GM18909 (cell line): ENCODE measurements around the gene NHERF2.

Source experiments
- ATAC-seq: cut with Tn5 transposase; IDR thresholded peaks from one replicate; pipeline ENCODE4 v1.9.1; 2021; ENCODE audit warnings: mild to moderate bottlenecking; ENCODE audit not compliant: unreplicated experiment, poor library complexity

NHERF2 gene

DNA sequence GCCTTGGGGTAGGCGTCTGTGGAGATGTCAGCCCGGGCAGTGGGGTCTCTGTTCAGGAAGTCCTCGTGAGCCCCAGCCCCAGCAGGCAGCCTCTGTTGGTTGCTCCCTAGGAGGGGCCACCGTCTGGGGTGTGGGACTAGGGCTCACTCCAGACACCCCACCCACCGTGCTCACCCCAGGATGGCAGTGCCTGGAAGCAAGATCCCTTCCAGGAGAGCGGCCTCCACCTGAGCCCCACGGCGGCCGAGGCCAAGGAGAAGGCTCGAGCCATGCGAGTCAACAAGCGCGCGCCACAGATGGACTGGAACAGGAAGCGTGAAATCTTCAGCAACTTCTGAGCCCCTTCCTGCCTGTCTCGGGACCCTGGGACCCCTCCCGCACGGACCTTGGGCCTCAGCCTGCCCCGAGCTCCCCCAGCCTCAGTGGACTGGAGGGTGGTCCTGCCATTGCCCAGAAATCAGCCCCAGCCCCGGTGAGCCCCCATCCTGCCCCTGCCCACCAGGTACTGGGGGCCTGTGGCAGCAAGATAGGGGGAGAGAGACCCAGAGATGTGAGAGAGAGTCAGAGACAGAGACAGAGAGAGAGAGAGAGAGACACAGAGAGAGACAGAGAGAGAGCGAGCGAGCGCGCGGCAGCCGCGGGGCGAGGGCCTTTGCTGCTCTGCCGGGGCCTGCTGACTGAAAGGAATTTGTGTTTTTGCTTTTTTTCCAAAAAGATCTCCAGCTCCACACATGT, 11.1 kb downstream of the NHERF2 start:
- ATAC-seq = no peak

DNA sequence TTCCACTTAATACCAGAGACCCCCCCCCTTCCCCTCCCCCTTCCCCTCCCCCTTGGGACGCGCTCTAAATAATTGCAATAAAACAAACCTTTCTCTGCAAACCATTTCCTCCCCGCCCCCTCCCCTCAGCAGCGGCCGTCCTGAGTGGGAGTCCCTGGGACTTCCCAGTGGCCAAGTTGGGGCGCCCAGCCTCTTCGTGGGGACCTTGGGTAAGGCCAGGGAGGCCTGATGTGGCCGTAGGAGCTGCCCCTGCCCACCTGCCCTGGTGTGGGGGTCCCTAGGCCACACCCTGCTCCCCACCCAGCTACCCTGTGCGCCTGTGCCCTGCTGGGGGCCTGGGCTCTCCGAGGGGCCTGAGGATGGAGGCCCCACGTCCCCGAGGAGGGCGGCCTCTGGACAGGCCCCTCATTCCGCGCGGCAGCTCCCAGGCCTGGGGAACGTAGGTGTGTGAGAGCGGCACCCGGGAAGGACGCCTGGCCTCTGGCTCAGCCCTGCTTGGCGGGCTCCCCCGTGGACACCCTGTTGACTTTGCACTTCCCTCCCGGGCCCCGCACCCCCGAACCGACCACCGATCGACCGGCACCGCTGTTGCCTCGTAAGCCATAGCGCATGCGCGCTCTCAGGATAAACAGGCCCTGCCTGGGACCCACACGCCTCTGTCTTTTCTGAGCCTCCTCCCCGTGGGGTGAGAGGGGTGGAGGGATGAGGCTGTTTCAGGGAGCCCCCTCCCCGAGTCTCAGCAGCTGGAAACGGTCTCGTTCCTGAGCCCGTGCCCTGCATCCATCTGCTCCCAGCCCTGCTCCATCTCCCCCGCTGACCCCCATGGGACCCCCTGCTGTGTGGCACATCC, 11.9 kb downstream of the NHERF2 start:
- ATAC-seq = no peak

GRCh38 chr16:2039274-2040031, 12.8 kb downstream of the NHERF2 start:
- no peak for ATAC-seq

- no peak for ATAC-seq
Observed at GRCh38 chr16:2040041-2040786, 13.5 kb downstream of the NHERF2 start.

DNA sequence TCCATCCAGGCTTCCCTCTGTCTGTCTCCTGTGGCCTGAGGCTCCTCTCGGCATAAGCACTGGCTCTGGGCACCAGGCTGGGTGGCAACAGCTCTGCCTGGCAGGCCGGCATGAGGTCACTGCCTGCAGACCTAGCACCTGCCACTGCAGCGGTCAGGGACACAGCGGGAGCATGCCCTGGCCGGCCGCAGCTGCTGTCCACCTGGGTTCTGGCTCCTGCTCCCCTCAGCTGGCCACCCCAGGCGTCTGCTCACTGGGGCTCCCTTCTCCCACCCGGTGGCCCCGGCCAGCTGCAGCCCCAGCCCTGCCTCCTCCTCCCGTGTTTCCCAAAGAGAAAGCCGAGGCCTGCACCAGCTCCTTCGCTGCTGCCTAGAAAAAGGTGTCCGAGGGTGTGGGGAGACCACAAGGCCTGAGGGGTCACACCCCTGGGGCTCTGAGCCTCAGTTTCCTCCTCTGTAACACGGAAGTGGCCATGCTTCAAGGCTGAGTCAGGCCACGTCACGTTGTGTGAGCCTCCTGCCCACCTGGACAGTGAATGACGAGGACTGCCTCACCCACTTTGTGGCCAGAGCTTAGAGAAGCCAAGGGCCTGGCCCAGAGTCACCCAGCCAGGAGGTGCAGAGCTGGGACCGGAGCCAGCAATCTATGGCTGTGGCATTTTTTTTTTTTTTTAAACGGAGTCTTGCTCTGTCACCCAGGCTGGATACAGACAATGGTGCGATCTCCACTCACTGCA, 14.3 kb downstream of the NHERF2 start:
- no peak for ATAC-seq

GRCh38 chr16:2042171-2042985, 15.7 kb downstream of the NHERF2 start:
- ATAC-seq = no peak

- no peak for ATAC-seq
Observed at GRCh38 chr16:2042986-2043666, 16.4 kb downstream of the NHERF2 start.

- ATAC-seq = no peak
Observed at GRCh38 chr16:2043667-2044451, 17.2 kb downstream of the NHERF2 start.

DNA sequence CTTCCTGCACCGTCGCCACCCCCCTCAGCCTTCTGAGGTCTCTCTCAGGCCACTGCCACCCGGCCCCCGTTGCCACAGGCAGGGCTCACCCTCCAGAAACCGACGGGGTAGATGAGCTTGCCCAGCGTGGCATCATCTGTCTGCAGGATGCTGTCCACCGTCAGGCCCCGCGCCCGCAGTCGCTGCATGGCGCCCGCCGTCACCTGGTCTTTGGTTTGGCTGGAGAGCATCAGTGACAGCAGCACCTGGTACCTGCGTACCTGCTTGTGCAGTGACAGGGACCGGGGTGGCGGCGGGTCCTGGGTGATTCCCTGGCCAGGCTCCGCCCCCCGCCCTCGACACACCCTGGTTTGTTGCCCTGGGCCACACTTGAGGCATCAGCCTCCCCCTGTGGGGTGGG, 17.8 kb downstream of the NHERF2 start:
- ATAC-seq = no peak

GRCh38 chr16:2045965-2046892, 19.5 kb downstream of the NHERF2 start:
- ATAC-seq = no peak

GRCh38 chr16:2046893-2047329, 20.2 kb downstream of the NHERF2 start:
- no peak for ATAC-seq

DNA sequence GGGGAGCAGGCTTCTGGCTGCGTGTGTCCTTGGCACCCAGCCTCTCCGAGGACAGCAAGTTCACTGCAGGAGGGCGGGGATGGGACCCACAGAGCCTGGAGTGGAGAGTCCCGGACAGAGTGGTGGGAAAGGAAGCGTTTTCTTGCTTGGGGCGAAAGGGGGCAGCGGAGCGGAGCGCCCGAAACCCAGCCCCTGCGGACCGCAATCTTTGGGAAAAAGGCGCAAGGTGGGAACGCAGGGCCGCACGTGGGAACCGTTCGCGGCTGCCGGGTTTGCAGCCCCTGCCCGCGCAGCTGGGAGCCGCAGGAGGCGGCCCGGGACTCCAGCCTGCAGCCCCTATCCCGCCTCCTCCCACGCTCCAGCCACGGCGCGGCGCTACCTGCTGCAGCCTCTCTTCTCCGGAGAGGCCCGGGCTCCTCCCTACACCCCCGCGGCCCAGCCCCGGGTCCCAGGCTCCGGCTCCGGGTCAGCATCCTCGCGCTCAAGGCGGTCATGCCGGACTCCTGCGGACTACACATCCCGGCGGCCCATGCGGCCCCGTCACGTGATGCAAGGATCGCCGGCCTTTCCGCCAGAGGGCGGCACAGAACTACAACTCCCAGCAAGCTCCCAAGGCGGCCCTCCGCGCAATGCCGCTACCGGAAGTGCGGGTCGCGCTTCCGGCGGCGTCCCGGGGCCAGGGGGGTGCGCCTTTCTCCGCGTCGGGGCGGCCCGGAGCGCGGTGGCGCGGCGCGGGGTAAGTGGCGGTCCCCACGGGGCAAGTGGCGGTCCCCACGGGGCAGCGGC, 20.8 kb downstream of the NHERF2 start, which contains the start of the genes NTHL1 and TSC2:
Gene NTHL1, minus strand, starts transcription at position 505 of the 786 bp plus-strand sequence. Its CDS starts 11 bp downstream, at position 494.
Gene TSC2, plus strand, starts transcription at position 656 of the 786 bp plus-strand sequence. CDS start 631 bp downstream, outside the sequence.
- ATAC-seq = peak; percentile 89

DNA sequence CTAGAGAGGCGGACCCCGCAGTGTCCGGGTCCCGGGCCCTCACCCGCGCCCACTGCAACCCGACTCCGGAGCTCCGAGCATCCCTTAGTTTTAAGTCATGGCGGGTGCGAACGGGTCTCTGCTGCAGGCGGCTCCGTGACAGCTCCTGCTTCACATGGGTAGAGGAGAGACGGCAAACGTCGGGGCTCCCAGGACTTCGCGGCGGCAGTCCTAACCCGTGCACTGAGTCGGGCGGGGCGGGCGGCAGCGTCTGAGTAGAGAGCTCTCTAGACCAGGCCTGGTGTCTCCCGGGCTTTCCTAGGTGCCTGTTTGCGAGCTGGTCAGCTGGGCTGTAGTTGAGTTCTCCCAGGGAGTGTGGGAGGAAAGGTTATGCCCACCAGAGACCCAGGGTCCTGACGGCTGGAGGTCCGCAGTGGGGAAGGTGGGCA, 21.4 kb downstream of the NHERF2 start:
- no peak for ATAC-seq

DNA sequence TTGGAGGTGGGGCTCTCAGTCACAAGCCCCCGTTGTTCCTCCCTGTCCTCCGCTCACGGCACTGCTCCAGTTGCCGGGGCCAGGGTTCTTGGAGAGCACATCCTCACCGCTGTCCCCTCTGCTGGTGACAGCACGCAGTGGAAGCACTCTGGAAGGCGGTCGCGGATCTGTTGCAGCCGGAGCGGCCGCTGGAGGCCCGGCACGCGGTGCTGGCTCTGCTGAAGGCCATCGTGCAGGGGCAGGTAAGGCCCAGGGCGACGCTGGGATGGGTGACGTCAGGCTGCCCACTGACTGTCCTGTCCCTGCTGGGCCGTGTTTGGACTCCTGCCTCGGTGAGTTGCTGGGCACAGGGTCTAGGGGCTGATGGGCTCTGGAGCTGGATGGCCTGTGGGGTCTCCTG, 26.5 kb downstream of the NHERF2 start:
- ATAC-seq = no peak

- no peak for ATAC-seq
Observed at GRCh38 chr16:2053897-2054296, 27.2 kb downstream of the NHERF2 start.
